Thyroid gland (tissue), 4 donors: ENCODE data around the gene LHX4.

Experiments
- POLR2A ChIP-seq, 2 donors: fragments of 450-650 bp; IDR thresholded peaks; one replicate each; pipeline ENCODE4 v1.6.1; 2017; ENCODE audit warnings: antibody characterized with exemption in 2 of 2, mild to moderate bottlenecking in 2 of 2, moderate library complexity in 1 of 2
- TF ChIP-seq, protein P1 (sequence below), 6 experiments: fragments of 200-600 bp in 3 of 6; fragments of 450-650 bp in 3 of 6; sonication (generic) in 3 of 6; IDR thresholded peaks; one replicate each; pipeline ENCODE4 v1.5.1; 2016 to 2019; ENCODE audit warnings: antibody characterized with exemption in 6 of 6, mild to moderate bottlenecking in 2 of 6, inconsistent platforms in 1 of 6, moderate library complexity in 1 of 6

DNA sequence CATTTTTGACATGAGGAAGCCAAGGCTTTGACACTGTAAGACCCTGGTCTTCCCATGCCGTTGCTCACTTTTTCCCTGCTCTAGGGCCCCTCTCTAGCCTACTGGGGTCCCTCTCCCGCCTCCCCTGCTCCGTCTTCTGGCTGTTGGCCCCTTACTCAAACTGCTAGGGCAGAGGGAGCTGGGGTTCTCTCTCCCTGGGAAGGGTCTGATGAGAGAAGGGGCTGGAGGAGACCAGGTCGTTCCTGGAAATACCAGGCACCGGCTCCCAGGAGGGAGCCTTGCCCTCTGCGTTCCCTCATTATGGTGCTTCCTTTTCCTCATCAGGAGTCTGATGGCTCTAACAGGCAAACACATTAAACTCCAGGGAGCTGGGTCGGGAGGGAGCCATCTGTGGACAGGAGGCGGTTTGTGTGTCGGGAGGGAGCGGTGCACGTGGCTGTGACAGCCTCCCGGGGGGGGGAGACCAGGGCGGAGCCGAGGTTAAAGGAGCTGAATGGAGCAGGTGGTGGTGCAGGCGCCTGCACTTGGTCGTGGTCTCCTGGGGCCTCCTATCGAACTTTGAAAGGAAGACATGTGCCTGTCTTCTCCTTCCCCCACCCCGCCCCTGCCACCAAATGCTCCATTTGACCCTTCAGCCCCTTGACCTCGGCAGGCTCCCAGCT lies 35.4 kb upstream of the LHX4 start:
- TF ChIP-seq, protein P1, sequence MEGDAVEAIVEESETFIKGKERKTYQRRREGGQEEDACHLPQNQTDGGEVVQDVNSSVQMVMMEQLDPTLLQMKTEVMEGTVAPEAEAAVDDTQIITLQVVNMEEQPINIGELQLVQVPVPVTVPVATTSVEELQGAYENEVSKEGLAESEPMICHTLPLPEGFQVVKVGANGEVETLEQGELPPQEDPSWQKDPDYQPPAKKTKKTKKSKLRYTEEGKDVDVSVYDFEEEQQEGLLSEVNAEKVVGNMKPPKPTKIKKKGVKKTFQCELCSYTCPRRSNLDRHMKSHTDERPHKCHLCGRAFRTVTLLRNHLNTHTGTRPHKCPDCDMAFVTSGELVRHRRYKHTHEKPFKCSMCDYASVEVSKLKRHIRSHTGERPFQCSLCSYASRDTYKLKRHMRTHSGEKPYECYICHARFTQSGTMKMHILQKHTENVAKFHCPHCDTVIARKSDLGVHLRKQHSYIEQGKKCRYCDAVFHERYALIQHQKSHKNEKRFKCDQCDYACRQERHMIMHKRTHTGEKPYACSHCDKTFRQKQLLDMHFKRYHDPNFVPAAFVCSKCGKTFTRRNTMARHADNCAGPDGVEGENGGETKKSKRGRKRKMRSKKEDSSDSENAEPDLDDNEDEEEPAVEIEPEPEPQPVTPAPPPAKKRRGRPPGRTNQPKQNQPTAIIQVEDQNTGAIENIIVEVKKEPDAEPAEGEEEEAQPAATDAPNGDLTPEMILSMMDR (IDR thresholded peaks at IDR 0.05): no peak
- no peak for TF ChIP-seq POLR2A (IDR thresholded peaks at IDR 0.05)
